ENCODE data around the gene MMP11.

Gene MMP11

DNA sequence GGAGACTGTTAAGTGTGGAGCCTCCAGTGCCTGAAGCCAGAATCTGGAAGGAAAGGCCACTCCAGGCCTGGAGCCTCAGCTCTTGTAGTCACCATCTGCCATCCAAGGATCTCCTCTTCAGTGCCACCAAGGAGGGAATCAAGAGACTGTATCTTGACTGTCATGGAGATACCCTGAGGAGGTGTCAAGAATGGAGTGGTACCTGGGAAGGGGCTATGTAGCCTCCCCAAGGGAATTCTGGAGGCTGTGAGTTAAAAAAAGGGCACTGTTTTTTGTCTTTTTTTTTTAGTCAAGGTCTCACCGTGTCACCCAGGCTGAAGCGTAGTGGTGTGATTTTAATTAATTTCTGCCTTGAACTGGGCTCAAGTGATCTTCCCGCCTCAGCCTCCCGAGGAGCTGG, 13.1 kb upstream of the MMP11 start:
- no peak for DNase-seq

GRCh38 chr22:23760056-23760455, 12.6 kb upstream of the MMP11 start:
- no peak for DNase-seq

GRCh38 chr22:23762842-23763578, 9.6 kb upstream of the MMP11 start, which contains the start of gene C22orf15:
Gene C22orf15, plus strand, starts transcription at chr22:23762990. Its CDS starts 317 bp downstream, at chr22:23763307.
- DNase-seq: peak in 1 of 56 donors; percentile 25

GRCh38 chr22:23763579-23763945, 9.1 kb upstream of the MMP11 start:
- DNase-seq: peak in 4 of 56 donors; percentile 7 to 33 (median 12)

DNA sequence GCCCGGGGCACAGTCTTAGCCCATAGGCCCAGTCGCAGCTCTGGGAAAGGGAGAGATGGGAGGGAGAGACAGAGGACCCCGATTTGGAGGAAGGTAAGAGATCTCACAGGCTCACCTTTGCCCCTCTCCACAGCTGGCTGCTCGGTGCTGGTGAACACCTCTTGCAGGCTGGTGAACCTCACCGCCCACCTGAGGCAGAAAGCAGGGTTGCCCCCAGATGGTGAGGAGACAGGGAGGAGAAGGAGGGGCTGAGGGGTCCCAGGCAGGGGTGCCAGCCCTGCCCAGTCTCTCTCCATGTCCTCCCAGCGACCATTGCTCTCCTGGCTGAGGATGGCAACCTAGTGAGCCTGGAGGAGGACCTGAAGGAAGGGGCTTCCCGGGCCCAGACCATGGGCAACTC, 8.7 kb upstream of the MMP11 start:
- DNase-seq: no peak

GRCh38 chr22:23764899-23765881, 7.5 kb upstream of the MMP11 start:
- no peak for DNase-seq

DNA sequence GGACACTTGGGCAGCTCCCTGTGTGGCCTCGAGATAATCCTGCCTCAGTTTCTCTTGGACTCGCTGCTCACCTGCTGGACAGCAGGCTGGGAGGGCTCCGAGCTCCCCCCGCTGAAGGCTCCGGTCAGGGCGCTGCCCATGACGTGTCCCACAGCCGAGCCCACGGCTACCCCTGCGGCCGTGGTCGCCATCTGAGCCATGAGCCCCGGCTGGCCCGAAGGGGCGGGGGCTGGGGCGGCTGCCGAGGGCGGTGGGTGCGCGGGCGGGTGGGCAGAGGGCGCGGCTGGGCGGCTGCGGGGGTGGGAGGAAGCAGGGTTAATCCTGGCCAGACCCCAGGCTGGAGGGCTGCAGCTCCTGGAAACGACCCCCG, 5.4 kb upstream of the MMP11 start:
- DNase-seq: no peak

GRCh38 chr22:23767673-23768548, 4.7 kb upstream of the MMP11 start, which contains the start of gene CHCHD10:
Gene CHCHD10, minus strand, starts transcription at chr22:23767972. Its CDS starts 98 bp downstream, at chr22:23767874.
- peak in 55 of 56 donors; percentile 47 to 91 (median 77) for DNase-seq

DNA sequence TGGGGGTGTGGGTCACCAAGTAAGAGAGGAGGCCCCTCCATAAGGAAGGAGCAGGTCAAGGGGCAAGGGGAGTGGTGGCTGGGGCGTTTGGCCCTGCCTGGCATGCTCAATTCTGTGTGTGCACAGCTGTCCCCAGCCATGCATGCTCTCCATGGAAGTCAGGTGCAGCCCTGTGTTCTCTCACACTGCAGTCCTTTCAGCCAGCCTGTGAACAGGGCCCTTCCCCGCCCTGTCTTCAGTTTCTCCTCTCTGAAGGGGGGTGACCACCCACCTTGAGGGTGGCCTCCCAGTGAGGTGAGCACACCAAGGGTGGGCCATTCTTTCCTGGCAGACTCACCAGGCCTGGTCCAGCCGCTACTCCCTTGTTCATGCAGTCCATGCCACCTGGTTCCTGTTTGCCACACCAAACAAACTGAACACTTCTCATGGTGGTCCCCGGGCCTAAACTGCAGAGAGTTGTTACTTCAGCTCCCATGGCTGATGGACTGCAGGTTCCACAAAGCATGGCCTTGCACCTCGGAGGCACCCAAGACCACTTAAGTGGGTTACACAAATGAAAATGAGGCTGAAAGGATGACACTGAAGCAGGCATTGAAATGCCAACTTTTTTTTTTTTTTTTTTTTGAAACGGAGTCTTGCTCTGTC, 3.2 kb upstream of the MMP11 start:
- DNase-seq: no peak

DNA sequence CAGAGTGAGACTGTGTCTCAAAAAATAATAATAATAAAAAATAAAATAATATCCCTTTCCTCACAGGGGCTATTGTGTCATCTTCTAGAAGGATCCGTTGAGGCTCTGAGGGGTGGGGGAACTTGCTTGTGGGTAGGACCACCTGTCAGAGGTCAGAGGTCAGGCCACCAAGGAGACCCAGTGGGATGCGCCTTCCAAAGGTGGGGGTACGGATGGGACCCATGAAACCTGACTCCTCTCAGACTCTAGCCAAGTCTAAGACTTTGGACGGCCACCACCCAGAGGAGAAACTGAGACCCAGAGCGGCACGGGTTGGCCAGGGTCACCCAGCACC, 367 bp upstream of the MMP11 start:
- peak in 1 of 56 donors; percentile 19 for DNase-seq

DNA sequence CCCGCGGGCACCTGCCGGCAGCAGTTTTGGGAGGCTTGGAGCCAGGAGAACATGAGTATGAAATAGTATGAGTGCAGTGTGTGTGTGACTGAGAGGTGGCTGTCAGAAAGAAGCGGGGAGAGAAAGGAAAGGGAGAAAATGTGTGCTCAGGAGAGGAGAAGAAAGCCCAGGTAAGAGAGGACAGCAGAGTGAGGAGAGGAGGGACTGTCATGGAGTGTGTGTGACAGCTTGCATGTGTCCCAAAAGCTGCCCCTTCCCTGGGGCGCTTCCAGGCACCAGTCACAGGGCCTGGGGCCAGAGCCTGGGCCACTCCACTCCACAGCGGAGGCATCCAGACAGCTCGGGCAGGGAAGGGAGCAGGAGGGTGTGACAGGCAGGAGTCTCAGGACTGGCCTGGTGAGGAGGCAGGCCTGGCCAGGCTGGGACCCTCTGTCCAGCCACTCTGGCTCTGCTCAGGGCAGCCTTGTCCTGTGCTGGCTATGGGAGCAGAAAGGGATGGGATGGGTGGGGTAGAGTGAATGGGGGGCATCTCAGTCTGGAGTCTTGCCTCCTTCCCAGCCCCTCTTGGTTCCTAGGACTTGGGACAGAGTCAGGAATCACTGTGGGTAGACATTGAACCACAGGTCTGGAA, 949 bp downstream of the MMP11 start:
- no peak for DNase-seq

- DNase-seq: no peak
Observed at GRCh38 chr22:23774114-23774921, 1.7 kb downstream of the MMP11 start.

DNA sequence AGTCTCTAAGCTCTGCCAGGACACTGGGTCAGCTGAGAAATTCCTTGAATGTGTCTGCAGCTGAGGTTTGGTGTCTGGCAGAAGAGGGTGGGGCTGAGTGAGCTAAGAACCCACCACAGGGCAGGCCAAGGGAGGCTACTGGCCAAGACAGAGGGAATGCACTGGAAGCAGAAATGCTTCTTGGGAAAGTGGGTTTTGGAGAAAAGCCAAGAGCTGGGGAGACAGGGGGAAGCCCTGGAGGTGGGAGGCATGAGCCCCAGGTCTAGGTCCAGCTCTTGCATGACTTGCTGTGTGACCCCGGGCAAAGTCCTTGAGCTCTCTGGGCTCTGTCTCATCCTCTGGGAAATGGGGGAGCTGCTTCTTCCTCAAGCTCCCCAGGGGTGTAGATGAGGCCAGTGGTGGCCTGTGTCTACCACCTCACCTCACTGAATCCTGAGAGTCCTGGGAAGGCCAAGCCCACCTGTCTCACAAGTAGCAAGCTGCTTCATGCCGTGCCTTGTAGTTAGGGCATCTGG, 2.3 kb downstream of the MMP11 start:
- no peak for DNase-seq

DNA sequence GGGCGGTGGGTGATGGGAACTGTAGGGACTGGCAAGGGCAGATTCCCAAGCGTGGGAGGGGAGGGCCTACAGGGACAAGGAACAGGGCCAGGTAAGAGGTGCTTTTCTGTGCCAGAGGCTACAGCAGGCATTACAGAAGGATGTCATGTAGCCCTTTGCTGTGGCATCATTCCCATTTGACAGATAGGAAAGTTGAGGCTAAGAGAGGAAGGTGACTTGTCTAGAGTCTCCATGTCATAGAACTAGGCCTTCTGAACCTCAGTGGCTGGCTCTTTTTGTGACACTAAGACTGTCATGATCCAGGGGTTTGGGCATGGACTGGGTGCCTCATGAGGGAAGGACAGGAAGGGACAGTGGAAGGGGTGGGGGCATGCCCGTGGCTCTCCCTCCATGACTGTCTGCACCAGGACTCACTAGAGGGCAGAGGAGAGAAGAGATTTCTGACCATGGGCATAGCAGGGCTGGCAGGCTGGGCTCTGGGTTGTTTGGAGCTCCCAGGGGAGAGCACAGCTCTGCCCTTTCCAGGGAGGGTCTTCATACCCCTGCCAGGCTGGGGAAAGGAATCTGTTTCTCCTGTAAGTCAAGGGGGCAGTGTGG, 3.2 kb downstream of the MMP11 start:
- DNase-seq: no peak

GRCh38 chr22:23777776-23778576, 5.3 kb downstream of the MMP11 start:
- DNase-seq: no peak

- DNase-seq: no peak
Observed at GRCh38 chr22:23778577-23778900, 5.9 kb downstream of the MMP11 start.

GRCh38 chr22:23779083-23779482, 6.4 kb downstream of the MMP11 start:
- no peak for DNase-seq

GRCh38 chr22:23779731-23780130, 7.1 kb downstream of the MMP11 start:
- no peak for DNase-seq

Measured in amygdala (tissue), 56 donors.